ENCODE data around the gene OR52I1.
A peak's percentile ranks its signal among the peaks of the same experiment; 100 is the strongest.

OR52I1 gene

GRCh38 chr11:4581443-4581842, 12.4 kb upstream of the OR52I1 start, which contains the start of gene OR52I2:
Gene OR52I2 (plus strand): TSS chr11:4581743.
- DNase-seq (no peak), ATAC-seq (replicated peaks) (no peak)
- Mint-ChIP-seq H3K36me3 (ENCODE audit: insufficient read depth) (no peaks in the 10 kb centered on the region), H3K4me1 (ENCODE audit: low read depth in 2 of 2) (no peaks in the 10 kb centered on the region), H3K4me3 (no peak within 1 kb of the TSS), H3K9me3 (no peaks in the 10 kb centered on the region), H3K27ac (no peak within 1 kb of the TSS), H3K27me3 (peaks cover 65 to 76% of the 10 kb centered on the region in 2 donors)

DNA sequence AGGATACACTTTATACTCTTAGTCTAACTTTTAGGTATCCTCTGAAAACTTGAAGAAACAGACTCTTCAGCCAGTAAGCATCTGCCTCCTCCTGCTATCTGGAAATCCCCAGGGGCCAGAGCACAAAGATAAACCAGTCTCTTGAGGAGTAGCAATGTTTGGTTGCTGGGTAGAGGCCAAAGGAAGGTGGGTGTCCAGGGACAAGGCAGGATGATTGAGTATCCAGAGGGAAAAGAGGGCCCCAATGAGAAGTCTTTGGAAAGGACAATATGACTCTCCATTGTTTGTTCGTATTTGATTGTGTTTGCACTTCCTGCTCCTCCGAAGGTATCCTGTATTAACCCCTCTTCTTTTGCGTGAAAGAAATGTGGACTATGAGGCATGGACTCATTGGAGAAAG, 4.8 kb upstream of the OR52I1 start:
- DNase-seq (no peak), ATAC-seq (replicated peaks) (no peak)
- H3K36me3 Mint-ChIP-seq (ENCODE audit: insufficient read depth), result no peaks in the 10 kb centered on the region
- H3K27ac Mint-ChIP-seq, result no peak overlapping the region
- H3K4me3 Mint-ChIP-seq, result no peak overlapping the region
- no peaks in the 10 kb centered on the region for H3K4me1 Mint-ChIP-seq (ENCODE audit: low read depth in 2 of 2)
- peaks cover 14 to 27% of the 10 kb centered on the region in 2 donors for H3K27me3 Mint-ChIP-seq
- no peaks in the 10 kb centered on the region for H3K9me3 Mint-ChIP-seq

- Mint-ChIP-seq H3K4me1 (ENCODE audit: low read depth in 2 of 2) (peaks cover 26 to 50% of the 10 kb centered on the region in 2 donors), H3K27ac (no peak overlapping the region), H3K27me3 (no peaks in the 10 kb centered on the region), H3K9me3 (no peaks in the 10 kb centered on the region), H3K36me3 (ENCODE audit: insufficient read depth) (peaks cover 34% of the 10 kb centered on the region), H3K4me3 (no peak overlapping the region)
- ATAC-seq (replicated peaks) (no peak), DNase-seq (no peak)
These were observed 11.2 kb downstream of the OR52I1 start for GRCh38 chr11:4605057-4605456.

DNA sequence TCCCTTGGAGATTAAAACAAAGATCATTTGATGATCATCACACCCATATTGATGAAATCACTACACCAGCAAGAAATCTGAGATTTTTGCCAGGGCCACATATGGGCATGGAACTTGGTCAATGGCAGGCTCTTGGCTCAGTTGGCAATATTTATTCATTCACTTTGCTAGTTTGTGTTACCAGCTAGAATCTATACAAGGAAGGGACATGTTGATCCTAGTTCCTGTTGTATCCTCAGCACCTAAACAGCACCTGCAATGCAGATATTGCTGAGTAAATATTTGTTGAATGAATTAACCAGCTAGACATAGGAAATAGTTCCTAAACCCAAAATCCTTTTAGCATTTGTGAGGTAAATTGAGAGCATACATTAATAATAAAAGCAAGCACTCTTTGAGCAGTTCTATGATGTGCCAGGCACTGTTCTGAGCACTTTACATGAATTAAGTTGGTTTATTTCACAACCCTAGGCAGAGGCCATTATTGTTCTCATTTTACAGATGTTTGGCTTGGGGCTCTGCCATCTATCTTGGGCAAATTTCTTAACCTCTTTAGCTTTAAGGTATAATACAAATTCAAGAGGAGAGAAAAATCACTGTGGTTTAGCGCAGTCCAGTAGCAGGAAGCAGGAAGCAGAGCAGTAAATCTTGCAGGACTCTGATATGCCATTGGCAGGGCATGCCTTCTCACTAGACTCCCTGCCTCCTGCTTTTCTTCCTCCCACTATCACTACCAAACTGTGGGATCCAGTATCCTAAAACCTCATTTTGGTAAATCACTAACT, 12.6 kb downstream of the OR52I1 start:
- Mint-ChIP-seq H3K27ac (peak overlapping the region; percentile 97), H3K4me1 (ENCODE audit: low read depth in 2 of 2) (peaks cover 31 to 57% of the 10 kb centered on the region in 2 donors), H3K9me3 (no peaks in the 10 kb centered on the region), H3K4me3 (peak overlapping the region; percentile 95 to 96), H3K27me3 (no peaks in the 10 kb centered on the region), H3K36me3 (ENCODE audit: insufficient read depth) (peaks cover 30% of the 10 kb centered on the region)
- no peak for ATAC-seq (replicated peaks)
- DNase-seq, result no peak

- Mint-ChIP-seq H3K4me3 (peak overlapping the region; percentile 95 to 96), H3K27ac (peak overlapping the region; percentile 97), H3K27me3 (no peaks in the 10 kb centered on the region), H3K4me1 (ENCODE audit: low read depth in 2 of 2) (peaks cover 31 to 57% of the 10 kb centered on the region in 2 donors), H3K36me3 (ENCODE audit: insufficient read depth) (peaks cover 26% of the 10 kb centered on the region), H3K9me3 (no peaks in the 10 kb centered on the region)
- ATAC-seq (replicated peaks) (no peak), DNase-seq (no peak)
These were observed 13.3 kb downstream of the OR52I1 start for GRCh38 chr11:4607096-4607495.

- no peaks in the 10 kb centered on the region for H3K27me3 Mint-ChIP-seq
- peak within 1 kb of the TSS; percentile 97 for H3K27ac Mint-ChIP-seq
- ATAC-seq (replicated peaks), result peak; percentile 99
- H3K9me3 Mint-ChIP-seq, result no peaks in the 10 kb centered on the region
- peak within 1 kb of the TSS; percentile 95 to 96 for H3K4me3 Mint-ChIP-seq
- peaks cover 31 to 56% of the 10 kb centered on the region in 2 donors for H3K4me1 Mint-ChIP-seq (ENCODE audit: low read depth in 2 of 2)
- peaks cover 25% of the 10 kb centered on the region for H3K36me3 Mint-ChIP-seq (ENCODE audit: insufficient read depth)
- DNase-seq, result peak; percentile 93 to 95 (median 93)
These were observed 14.2 kb downstream of the OR52I1 start, which contains the start of gene TRIM68 for GRCh38 chr11:4607781-4608666. Gene TRIM68 (minus strand): TSS chr11:4608231. CDS start chr11:4605504, 2,727 bp downstream.

GRCh38 chr11:4610258-4610935, 16.6 kb downstream of the OR52I1 start:
- Mint-ChIP-seq H3K36me3 (ENCODE audit: insufficient read depth) (peaks cover 17% of the 10 kb centered on the region), H3K4me1 (ENCODE audit: low read depth in 2 of 2) (peaks cover 28 to 44% of the 10 kb centered on the region in 2 donors), H3K4me3 (peak overlapping the region; percentile 95 to 96), H3K9me3 (no peaks in the 10 kb centered on the region), H3K27me3 (peaks cover 0 to 4% of the 10 kb centered on the region in 2 donors), H3K27ac (peak overlapping the region; percentile 97)
- ATAC-seq (replicated peaks), result no peak
- DNase-seq, result peak in 2 of 3 experiments; percentile 8 to 22

GRCh38 chr11:4611986-4612385, 18.1 kb downstream of the OR52I1 start:
- Mint-ChIP-seq H3K27ac (no peak overlapping the region), H3K9me3 (no peaks in the 10 kb centered on the region), H3K4me3 (no peak overlapping the region), H3K27me3 (peaks cover 6 to 18% of the 10 kb centered on the region in 2 donors), H3K4me1 (ENCODE audit: low read depth in 2 of 2) (peaks cover 26 to 32% of the 10 kb centered on the region in 2 donors), H3K36me3 (ENCODE audit: insufficient read depth) (peaks cover 17% of the 10 kb centered on the region)
- DNase-seq (no peak), ATAC-seq (replicated peaks) (no peak)

GRCh38 chr11:4615856-4616444, 22.1 kb downstream of the OR52I1 start:
- Mint-ChIP-seq H3K9me3 (no peaks in the 10 kb centered on the region), H3K4me3 (no peak overlapping the region), H3K4me1 (ENCODE audit: low read depth in 2 of 2) (no peaks in the 10 kb centered on the region), H3K27me3 (peaks cover 20 to 32% of the 10 kb centered on the region in 2 donors), H3K27ac (no peak overlapping the region), H3K36me3 (ENCODE audit: insufficient read depth) (no peaks in the 10 kb centered on the region)
- ATAC-seq (replicated peaks) (no peak), DNase-seq (no peak)

DNA sequence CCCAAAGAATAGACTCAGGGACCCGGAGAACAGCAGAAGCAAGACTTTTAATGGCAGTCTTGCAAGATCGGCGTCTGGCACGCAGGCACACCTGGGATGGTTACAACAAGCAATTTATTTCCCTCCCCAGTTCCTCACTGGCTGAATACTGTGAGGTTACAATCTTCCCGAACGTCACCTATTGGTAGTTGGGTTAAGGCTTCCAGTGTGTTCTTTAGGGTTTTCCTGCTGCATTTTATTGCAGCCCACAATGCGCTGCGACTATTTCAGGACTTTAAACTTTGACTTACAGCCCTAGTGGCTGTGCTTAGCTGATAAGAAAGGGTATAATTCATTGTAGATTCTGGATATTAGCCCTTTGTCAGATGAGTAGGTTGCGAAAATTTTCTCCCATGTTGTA, 25.7 kb downstream of the OR52I1 start:
- no peaks in the 10 kb centered on the region for H3K4me1 Mint-ChIP-seq (ENCODE audit: low read depth in 2 of 2)
- ATAC-seq (replicated peaks), result no peak

GRCh38 chr11:4626207-4627099, 32.6 kb downstream of the OR52I1 start:
- peaks cover 2% of the 10 kb centered on the region for H3K36me3 Mint-ChIP-seq (ENCODE audit: insufficient read depth)
- DNase-seq (peak; percentile 32 to 42 (median 41)), ATAC-seq (replicated peaks) (no peak)
- peaks cover 5 to 10% of the 10 kb centered on the region in 2 donors for H3K9me3 Mint-ChIP-seq
- H3K4me1 Mint-ChIP-seq (ENCODE audit: low read depth in 2 of 2), result no peaks in the 10 kb centered on the region
- no peak overlapping the region for H3K27ac Mint-ChIP-seq
- H3K27me3 Mint-ChIP-seq, result peaks cover 49 to 51% of the 10 kb centered on the region in 2 donors
- no peak overlapping the region for H3K4me3 Mint-ChIP-seq

More for the DNA sequence above, 25.7 kb downstream of the OR52I1 start:
- peaks cover 20 to 32% of the 10 kb centered on the region in 2 donors for H3K27me3 Mint-ChIP-seq
- H3K27ac Mint-ChIP-seq, result no peak overlapping the region
- H3K4me3 Mint-ChIP-seq, result no peak overlapping the region
- no peaks in the 10 kb centered on the region for H3K36me3 Mint-ChIP-seq (ENCODE audit: insufficient read depth)
- H3K9me3 Mint-ChIP-seq, result no peaks in the 10 kb centered on the region
- DNase-seq, result no peak

DNA sequence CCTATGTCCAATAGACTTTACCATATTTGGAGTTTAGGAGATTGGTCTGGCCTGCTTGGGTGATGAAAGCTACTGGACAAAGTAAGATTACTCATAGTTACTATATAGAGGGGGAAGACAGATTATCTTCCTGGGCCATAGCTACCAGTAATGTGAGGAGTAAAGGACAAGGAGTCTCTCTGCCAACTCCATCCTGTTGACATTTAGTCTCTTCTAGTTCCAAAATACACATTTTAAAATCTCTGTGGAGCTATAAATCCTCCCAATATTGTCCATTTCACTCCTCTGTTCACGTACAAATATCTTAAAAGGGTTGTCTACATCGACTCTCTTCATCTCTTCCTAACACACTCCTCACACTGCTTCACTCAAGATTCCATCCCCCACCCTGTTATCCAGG, 42.3 kb downstream of the OR52I1 start:
- H3K27ac Mint-ChIP-seq, result no peak overlapping the region
- H3K27me3 Mint-ChIP-seq, result peaks cover 13 to 18% of the 10 kb centered on the region in 2 donors
- no peak overlapping the region for H3K4me3 Mint-ChIP-seq
- ATAC-seq (replicated peaks) (no peak), DNase-seq (no peak)
- H3K36me3 Mint-ChIP-seq (ENCODE audit: insufficient read depth), result no peaks in the 10 kb centered on the region
- no peaks in the 10 kb centered on the region for H3K9me3 Mint-ChIP-seq
- no peaks in the 10 kb centered on the region for H3K4me1 Mint-ChIP-seq (ENCODE audit: low read depth in 2 of 2)

Measured in effector memory CD8-positive, alpha-beta T cell (primary cell).